K562 (cell line): ENCODE data around the gene OXLD1. TPM values are rescaled to one million over a fixed set of nuclear protein-coding genes. Genes with fewer than 3 reads are reported as not detected.

Experiments used
- ATF7 ChIP-seq: fragments of 450-650 bp; IDR thresholded peaks from 2 replicates; pipeline ENCODE4 v1.7.1; 2014; ENCODE audit warnings: mild to moderate bottlenecking, moderate library complexity
- CBX1 ChIP-seq: sonication (generic); IDR thresholded peaks from 2 replicates; pipeline ENCODE4 v1.6.1; 2016; ENCODE audit warnings: antibody characterized with exemption, low read depth, mild to moderate bottlenecking
- CBX5 ChIP-seq: IDR thresholded peaks from 2 replicates; pipeline ENCODE4 v1.6.1; 2014; ENCODE audit warnings: low read depth, borderline replicate concordance
- DNMT1 ChIP-seq: fragments of 450-650 bp; IDR thresholded peaks from 2 replicates; pipeline ENCODE4 v1.6.1; 2016; ENCODE audit warnings: antibody characterized with exemption, mild to moderate bottlenecking
- MED1 ChIP-seq: sonication (generic); formaldehyde crosslinking; IDR thresholded peaks from 2 replicates; pipeline ENCODE4 v1.8.1; 2023; ENCODE audit warnings: missing genetic modification reagents, borderline replicate concordance
- NR2F6 ChIP-seq: fragments of 450-650 bp; formaldehyde crosslinking; IDR thresholded peaks from 2 replicates; pipeline ENCODE4 v1.4.0; 2020; ENCODE audit warnings: mild to moderate bottlenecking
- PRPF4 ChIP-seq: fragments of 200-400 bp; formaldehyde crosslinking; IDR thresholded peaks from one replicate; pipeline ENCODE4 v1.6.1; 2017; ENCODE audit warnings: low read length, low read depth, mild to moderate bottlenecking; ENCODE audit not compliant: insufficient read depth, poor library complexity, severe bottlenecking
- STAT5A ChIP-seq: IDR thresholded peaks from 2 replicates; pipeline ENCODE4 v1.6.1; 2012; ENCODE audit warnings: low read length, inconsistent platforms, borderline replicate concordance
- ZC3H11A ChIP-seq: IDR thresholded peaks from 2 replicates; pipeline ENCODE4 v1.6.1; 2012; ENCODE audit warnings: low read depth, low read length, improper control_type of control experiment
- ZC3H4 ChIP-seq: sonication (generic); formaldehyde crosslinking; IDR thresholded peaks from 2 replicates; pipeline ENCODE4 v1.9.0; 2021; ENCODE audit warnings: missing genetic modification reagents, borderline replicate concordance
- polyA plus RNA-seq, 8 experiments: library from polyadenylated mRNA; depleted of rRNA in 4 of 8; stranded (reverse) in 5 of 8; unstranded in 3 of 8; fragments of >200 nt; fragmentation: Nextera tagmentation in 2 of 8; fragmentation: Illumina TruSeq in 1 of 8; extraction: Ambion mirVana in 2 of 8; extraction: Trizol in 1 of 8; gene quantifications; 2 replicates each; pipeline versions ENCODE4 v1.2.1 to v1.2.3, GENCODE V29; 2011 to 2014; ENCODE audit warnings: inconsistent platforms in 1 of 8, missing spikeins in 1 of 8
- total RNA-seq, 7 experiments: library from RNA; depleted of rRNA in 6 of 7; stranded (reverse); fragments of >200 nt in 6 of 7; fragmentation: Illumina TruSeq in 2 of 7; extraction: Trizol in 2 of 7; gene quantifications; 2 replicates each; pipeline versions ENCODE4 v1.2.1 to v1.2.3, GENCODE V29; 2011 to 2021; ENCODE audit warnings: low replicate concordance in 1 of 7
- TF ChIP-seq, protein P1 (sequence below): fragments of 450-650 bp; IDR thresholded peaks from 2 replicates; pipeline ENCODE4 v1.6.1; 2016; ENCODE audit warnings: antibody characterized with exemption
- TF ChIP-seq, protein P2 (sequence below), 2 experiments: fragments of 450-650 bp in 1 of 2; sonication (generic) in 1 of 2; formaldehyde crosslinking in 1 of 2; IDR thresholded peaks in 1 of 2; conservative IDR thresholded peaks in 1 of 2; 2 replicates each; pipeline versions ENCODE4 v1.6.1 to v1.8.1; 2016 to 2023; ENCODE audit warnings: mild to moderate bottlenecking in 2 of 2, moderate library complexity in 2 of 2, inconsistent platforms in 1 of 2, missing genetic modification reagents in 1 of 2
- TF ChIP-seq, protein P3 (sequence below), 2 experiments: fragments of 200-800 bp in 1 of 2; sonication (Bioruptor generic) in 1 of 2; sonication (generic) in 1 of 2; formaldehyde crosslinking in 1 of 2; IDR thresholded peaks in 1 of 2; conservative IDR thresholded peaks in 1 of 2; 2 replicates each; pipeline versions ENCODE4 v1.5.0 to v1.6.1; 2016 to 2020; ENCODE audit warnings: missing compliant biosample characterization in 1 of 2, missing genetic modification characterization in 1 of 2, missing genetic modification reagents in 1 of 2
- TF ChIP-seq, protein P4 (sequence below): fragments of 250-450 bp; sonication (Bioruptor Pico); IDR thresholded peaks from 2 replicates; pipeline ENCODE4 v1.5.0; 2020; ENCODE audit warnings: mild to moderate bottlenecking
- TF ChIP-seq, protein P5 (sequence below): IDR thresholded peaks from 3 replicates; pipeline ENCODE4 v1.6.1; 2011; ENCODE audit warnings: borderline replicate concordance, mild to moderate bottlenecking, moderate library complexity; ENCODE audit not compliant: insufficient read length; ENCODE audit errors: extremely low read depth

OXLD1 gene
- total and polyA plus RNA-seq, 9 of the 15 experiments (the other 6 are each of a cell fraction or from before 2014, with no cell fraction given), result 4.4 to 115 (median 29.3) TPM

DNA sequence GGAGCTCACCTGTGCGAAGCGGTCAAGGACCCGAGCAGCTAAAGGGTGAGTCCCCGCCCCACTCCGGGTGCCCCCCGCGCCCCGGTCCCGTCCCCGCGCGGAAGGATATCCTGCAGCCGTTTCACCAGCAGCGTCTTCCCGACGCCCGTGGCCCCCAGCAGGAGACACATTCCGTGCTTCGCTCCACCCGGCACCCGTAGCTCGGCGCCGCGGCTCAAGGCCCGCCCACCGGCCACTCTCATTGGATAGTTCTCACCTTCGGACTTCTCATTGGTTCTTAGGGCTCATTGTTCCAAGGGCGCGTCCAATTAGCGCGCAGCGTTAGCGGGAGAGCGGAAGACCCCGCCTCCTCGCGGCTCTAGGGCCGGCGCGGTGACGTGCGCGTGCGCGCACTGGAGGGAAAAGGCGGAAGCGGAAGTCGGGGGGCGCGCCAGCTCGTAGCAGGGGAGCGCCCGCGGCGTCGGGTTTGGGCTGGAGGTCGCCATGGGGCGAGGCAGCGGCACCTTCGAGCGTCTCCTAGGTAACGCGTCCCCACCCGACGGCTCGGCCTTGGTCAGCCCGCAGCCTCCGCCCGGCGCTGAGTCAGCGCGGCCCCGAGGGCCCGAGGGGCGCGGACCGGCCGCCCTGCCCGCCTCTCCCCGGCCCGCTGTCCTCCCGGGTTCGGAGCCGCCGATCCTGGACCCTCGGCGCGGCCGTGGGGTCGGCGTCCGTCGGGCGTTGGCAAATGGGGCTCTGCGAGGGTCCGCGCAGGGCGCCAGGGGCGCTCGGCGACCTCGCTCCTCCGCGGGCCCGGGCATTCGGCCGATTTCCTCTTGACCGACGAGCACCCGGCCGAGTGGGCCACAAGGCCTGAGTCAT, 17.4 kb upstream of the OXLD1 start, which contains the start of the genes ARL16 and HGS (continued):
- TF ChIP-seq CBX1 (no peak), CBX5 (no peak), MED1 (CRISPR knock-in tag) (no peak), ZC3H11A (no peak), STAT5A (no peak), PRPF4 (no peak), ZC3H4 (CRISPR knock-in tag) (no peak), ATF7 (peak; percentile 89), DNMT1 (no peak), NR2F6 (CRISPR knock-in tag) (no peak)
- TF ChIP-seq, protein P1, sequence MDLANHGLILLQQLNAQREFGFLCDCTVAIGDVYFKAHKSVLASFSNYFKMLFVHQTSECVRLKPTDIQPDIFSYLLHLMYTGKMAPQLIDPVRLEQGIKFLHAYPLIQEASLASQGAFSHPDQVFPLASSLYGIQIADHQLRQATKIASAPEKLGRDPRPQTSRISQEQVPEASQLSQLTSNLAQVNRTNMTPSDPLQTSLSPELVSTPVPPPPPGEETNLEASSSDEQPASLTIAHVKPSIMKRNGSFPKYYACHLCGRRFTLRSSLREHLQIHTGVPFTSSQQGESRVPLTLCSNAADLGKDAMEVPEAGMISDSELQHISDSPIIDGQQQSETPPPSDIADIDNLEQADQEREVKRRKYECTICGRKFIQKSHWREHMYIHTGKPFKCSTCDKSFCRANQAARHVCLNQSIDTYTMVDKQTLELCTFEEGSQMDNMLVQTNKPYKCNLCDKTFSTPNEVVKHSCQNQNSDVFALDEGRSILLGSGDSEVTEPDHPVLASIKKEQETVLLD, result peak; percentile 94
- TF ChIP-seq, protein P2, sequence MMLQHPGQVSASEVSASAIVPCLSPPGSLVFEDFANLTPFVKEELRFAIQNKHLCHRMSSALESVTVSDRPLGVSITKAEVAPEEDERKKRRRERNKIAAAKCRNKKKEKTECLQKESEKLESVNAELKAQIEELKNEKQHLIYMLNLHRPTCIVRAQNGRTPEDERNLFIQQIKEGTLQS (IDR thresholded peaks at IDR 0.05), result no peak
- TF ChIP-seq, protein P2 (CRISPR knock-in tag; conservative IDR thresholded peaks at IDR 0.05), result no peak
- TF ChIP-seq, protein P3, sequence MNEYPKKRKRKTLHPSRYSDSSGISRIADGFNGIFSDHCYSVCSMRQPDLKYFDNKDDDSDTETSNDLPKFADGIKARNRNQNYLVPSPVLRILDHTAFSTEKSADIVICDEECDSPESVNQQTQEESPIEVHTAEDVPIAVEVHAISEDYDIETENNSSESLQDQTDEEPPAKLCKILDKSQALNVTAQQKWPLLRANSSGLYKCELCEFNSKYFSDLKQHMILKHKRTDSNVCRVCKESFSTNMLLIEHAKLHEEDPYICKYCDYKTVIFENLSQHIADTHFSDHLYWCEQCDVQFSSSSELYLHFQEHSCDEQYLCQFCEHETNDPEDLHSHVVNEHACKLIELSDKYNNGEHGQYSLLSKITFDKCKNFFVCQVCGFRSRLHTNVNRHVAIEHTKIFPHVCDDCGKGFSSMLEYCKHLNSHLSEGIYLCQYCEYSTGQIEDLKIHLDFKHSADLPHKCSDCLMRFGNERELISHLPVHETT (CRISPR knock-in tag; conservative IDR thresholded peaks at IDR 0.05 in 1 of 2, IDR thresholded peaks at IDR 0.05 in 1 of 2), result peak in 1 of 2 experiments; percentile 74; a peak in 1 of 4 replicates
- TF ChIP-seq, protein P4, sequence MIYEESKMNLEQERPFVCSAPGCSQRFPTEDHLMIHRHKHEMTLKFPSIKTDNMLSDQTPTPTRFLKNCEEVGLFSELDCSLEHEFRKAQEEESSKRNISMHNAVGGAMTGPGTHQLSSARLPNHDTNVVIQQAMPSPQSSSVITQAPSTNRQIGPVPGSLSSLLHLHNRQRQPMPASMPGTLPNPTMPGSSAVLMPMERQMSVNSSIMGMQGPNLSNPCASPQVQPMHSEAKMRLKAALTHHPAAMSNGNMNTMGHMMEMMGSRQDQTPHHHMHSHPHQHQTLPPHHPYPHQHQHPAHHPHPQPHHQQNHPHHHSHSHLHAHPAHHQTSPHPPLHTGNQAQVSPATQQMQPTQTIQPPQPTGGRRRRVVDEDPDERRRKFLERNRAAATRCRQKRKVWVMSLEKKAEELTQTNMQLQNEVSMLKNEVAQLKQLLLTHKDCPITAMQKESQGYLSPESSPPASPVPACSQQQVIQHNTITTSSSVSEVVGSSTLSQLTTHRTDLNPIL (CRISPR knock-in tag), result no peak
- TF ChIP-seq, protein P5, sequence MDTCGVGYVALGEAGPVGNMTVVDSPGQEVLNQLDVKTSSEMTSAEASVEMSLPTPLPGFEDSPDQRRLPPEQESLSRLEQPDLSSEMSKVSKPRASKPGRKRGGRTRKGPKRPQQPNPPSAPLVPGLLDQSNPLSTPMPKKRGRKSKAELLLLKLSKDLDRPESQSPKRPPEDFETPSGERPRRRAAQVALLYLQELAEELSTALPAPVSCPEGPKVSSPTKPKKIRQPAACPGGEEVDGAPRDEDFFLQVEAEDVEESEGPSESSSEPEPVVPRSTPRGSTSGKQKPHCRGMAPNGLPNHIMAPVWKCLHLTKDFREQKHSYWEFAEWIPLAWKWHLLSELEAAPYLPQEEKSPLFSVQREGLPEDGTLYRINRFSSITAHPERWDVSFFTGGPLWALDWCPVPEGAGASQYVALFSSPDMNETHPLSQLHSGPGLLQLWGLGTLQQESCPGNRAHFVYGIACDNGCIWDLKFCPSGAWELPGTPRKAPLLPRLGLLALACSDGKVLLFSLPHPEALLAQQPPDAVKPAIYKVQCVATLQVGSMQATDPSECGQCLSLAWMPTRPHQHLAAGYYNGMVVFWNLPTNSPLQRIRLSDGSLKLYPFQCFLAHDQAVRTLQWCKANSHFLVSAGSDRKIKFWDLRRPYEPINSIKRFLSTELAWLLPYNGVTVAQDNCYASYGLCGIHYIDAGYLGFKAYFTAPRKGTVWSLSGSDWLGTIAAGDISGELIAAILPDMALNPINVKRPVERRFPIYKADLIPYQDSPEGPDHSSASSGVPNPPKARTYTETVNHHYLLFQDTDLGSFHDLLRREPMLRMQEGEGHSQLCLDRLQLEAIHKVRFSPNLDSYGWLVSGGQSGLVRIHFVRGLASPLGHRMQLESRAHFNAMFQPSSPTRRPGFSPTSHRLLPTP, result no peak
